SH-SY5Y (cell line): Measurements from ENCODE around the gene ITPRIPL2.

ENCODE experiments used
- GATA2 ChIP-seq: IDR thresholded peaks from 2 replicates; pipeline ENCODE4 v1.6.1; 2011; ENCODE audit warnings: mild to moderate bottlenecking, low read depth, low read length
- GATA3 ChIP-seq: IDR thresholded peaks from 2 replicates; pipeline ENCODE4 v1.6.1; 2011; ENCODE audit warnings: low read depth, mild to moderate bottlenecking, low read length, moderate library complexity

DNA sequence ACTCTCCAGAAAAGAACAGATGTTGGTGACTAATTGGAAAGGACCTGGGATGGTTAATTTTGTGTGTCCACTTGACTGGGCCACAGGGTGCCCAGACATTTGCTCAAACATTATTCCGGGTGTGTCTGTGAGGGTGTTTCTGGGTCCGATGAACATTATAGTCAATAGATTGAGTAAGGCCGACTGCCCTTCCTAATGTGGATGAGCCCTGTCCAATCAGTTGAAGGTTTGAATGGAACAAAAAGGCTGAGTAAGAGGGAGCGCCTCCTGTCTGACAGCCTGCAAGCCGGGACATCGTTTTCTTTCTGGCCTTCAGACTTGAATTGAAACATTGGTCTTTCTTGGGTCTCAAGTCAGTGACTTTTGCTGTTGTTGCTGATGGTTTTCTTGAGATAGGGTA, 22.8 kb upstream of the ITPRIPL2 start:
- TF ChIP-seq GATA2 (no peak), GATA3 (no peak)
